ENCODE results near the gene PLEKHA7.

PLEKHA7 gene

DNA sequence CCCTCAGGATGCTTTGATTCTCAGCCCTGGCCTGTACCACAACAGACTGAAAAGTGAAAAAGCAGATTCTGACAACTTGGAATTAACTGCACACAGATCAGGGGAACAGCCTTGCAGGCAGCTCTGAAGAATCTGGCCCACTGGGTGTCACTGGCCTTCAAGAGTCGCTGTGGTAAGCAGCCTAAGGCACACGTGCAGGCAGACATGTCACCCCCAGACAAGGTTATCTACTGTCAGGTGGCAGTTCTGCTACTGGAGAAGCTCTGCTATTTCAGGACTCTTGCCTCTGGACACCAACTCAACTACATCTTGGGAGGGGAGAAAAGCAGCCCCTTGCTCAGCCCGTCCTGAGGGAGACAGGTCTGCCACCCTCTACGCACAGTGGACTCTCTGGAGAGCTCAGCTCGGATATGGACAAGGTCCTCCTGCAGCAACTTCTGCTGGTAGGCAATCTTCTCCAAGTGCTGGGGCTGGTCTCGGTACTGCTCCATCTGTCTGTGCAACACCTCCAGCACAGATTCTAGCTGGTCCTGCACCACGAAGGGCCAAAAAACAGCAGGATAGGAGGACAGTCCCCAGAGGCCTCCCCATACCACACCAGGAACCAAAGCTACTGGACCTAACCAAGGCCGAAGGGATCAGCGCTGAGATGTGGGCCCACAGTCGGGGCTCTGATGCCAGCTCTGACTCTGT, 212.8 kb downstream of the PLEKHA7 start:
- DNase-seq, result no peak

GRCh38 chr11:16800382-16800781, 213.8 kb downstream of the PLEKHA7 start:
- no peak for DNase-seq

GRCh38 chr11:16799890-16800289, 214.3 kb downstream of the PLEKHA7 start:
- DNase-seq, result no peak

- no peak for DNase-seq
Observed at GRCh38 chr11:16799221-16799620, 215.0 kb downstream of the PLEKHA7 start.

- DNase-seq, result no peak
Observed at GRCh38 chr11:16797776-16798175, 216.4 kb downstream of the PLEKHA7 start.

DNA sequence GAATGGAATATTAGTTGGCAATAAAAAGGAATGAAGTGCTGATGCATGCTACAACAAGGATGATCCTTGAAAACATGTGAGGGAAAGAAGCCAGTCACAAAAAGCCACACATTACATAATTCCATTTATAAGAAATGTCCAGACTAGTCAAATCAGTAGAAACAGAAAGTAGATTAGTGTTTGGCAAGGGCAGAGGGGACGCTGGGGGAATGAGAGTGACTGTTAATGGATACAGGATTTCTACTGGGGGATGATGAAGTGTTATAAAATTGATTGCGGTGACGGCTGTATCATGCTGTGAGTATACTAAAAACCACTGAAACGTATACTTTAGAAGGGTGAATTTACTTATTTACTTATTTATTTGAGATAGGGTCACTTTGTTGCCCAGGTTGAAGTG, 217.9 kb downstream of the PLEKHA7 start:
- DNase-seq, result no peak

GRCh38 chr11:16795146-16795545, 219.1 kb downstream of the PLEKHA7 start:
- DNase-seq, result no peak

DNA sequence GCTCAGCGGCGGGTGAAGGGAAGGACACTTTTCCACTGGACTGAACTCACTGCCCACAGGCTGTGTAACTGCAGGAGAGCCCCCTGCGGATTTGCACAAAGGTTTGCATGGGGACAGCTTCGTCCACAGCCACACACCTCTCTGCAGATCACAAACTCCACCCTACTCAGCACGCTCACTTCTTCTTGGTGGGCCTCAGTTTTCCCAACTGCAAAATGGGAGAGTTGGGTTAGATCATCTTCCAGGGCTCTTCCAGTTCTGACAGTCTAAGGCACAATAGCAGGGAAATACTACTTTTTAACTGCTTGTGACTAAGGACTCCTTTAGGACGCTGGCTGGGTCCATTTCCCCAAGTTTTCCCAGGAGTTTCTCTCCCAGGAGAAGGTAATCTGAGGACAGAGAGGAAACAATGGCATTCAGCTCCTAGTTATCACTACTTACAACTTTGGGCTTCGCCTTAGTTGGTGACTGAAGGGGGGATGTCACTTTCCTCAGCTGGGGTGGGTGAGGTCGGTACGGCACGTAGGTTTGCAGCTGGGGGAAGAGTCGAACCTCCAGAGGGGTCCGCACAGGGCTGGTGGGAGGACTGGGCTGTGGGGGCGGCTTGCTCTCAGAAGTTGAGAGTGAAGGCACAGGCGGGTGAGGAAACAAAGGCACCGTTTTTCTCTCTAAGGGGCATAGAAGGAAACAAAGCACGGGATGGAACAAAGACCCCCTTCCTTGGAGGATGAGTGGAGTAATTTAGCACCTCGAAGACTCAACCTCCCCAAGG, 220.0 kb downstream of the PLEKHA7 start:
- no peak for DNase-seq

GRCh38 chr11:16793511-16793910, 220.7 kb downstream of the PLEKHA7 start:
- no peak for DNase-seq

GRCh38 chr11:16793009-16793408, 221.2 kb downstream of the PLEKHA7 start:
- no peak for DNase-seq

- no peak for DNase-seq
Observed at GRCh38 chr11:16792426-16792825, 221.8 kb downstream of the PLEKHA7 start.

GRCh38 chr11:16791191-16791961, 222.8 kb downstream of the PLEKHA7 start:
- no peak for DNase-seq

- no peak for DNase-seq
Observed at GRCh38 chr11:16790486-16791190, 223.6 kb downstream of the PLEKHA7 start.

- DNase-seq, result no peak
Observed at GRCh38 chr11:16789560-16790485, 224.4 kb downstream of the PLEKHA7 start.

GRCh38 chr11:16789063-16789420, 225.2 kb downstream of the PLEKHA7 start:
- no peak for DNase-seq

DNA sequence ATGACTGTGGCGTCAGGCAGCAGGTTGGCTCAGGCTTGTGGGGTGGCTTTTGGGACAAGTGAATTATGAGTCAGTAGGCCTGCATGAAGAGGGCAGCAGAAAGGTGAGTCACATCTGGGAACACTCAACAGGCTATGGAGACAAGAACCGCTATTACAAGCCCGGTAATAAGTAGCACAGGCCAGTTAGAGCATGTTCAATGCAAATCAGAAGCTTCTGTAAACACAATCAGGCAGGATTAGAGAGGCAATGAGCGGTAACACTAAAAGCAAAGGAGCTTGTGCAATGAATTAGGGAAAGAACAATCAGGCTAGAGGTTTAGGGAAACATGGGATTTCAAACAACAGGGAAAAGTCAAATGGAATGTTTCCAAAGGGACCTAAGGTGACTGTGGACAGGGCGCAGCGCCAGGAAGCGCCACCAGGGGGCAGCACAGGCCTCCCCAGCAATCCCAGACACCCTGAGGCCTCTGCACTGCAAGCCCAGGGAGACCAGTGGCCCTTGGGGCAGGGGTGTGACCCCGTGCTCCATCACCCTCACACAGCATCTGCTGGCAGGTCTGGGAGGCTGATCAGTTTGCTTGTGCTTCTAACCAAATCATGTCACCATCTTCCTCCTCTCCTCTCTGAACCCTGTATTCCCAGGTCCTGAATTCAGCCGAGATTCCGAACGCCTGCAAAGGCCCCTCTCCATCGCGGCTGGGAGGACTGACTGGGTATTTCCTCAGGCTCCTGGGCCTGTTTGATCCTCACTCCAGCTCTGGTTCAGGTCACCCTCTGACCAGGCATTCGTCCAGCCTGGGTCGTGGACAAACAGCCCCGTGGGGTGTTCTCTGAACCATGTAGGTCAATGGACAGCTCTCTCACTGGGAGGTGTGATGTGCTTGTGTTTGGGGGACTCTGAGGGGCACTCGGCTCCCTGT, 225.8 kb downstream of the PLEKHA7 start:
- peak; percentile 29 to 45 for DNase-seq

- DNase-seq, result no peak
Observed at GRCh38 chr11:16787035-16787742, 227.0 kb downstream of the PLEKHA7 start.

DNA sequence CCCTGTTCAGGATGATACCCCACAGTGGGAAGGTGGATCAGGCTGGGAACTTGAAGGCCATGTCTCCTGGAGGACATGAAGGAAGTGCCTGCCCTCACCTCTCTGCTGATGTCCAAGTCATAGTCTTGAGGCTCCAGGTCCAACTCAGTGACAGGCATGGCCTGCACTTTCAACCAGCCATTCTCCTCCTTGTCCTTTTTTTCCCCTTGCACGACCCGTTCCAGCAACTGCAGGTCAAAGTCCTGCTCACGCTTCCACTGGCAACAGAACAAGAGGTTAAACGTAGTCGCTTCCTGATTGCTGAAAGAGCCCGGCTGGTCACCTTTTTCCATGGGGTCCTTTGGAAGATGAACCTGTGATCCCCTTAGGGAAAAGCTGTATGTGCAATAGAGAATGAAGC, 228.1 kb downstream of the PLEKHA7 start:
- no peak for DNase-seq

DNA sequence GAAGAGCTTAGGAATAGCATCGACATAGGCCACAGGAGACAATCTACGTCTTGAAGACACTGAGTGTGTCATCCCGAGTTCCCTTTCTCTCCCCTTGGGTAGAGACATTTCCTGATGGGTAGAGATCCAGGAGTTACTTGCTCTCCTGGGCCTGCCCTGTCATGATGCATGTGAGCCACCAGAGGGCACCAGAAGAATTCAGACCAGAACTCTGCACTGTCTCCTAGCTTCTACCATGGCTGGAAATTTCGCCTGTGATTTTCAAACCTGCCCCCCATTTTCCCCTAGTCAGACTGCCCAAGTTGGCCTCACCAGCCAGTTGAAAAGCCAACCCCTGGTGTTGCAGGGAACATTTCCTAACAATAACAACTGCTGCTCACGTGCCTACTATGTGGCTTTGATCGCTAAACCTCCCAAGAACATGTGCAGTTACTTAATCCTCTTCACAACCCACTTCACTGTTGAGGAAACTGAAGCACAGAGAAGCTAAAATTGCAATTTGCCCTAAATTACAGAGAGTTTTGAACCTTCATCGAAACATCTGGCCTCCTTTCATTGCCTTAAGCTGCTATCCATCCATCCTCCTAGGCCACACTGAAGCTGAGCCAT, 228.6 kb downstream of the PLEKHA7 start:
- peak; percentile 31 to 53 for DNase-seq

GRCh38 chr11:16784666-16785065, 229.5 kb downstream of the PLEKHA7 start:
- DNase-seq, result no peak

Data from activated CD4-positive, alpha-beta T cell treated with anti-CD3 and anti-CD28 coated beads for 4 hours (primary cell).